HEK293 (cell line): ENCODE measurements around the gene CIROP.

Experiments
- CTCF ChIA-PET: fragments of 350-600 bp; formaldehyde crosslinking; extraction: SDS; loops from one replicate; lab custom pipeline; 2021; ENCODE audit warnings: antibody characterized with exemption; lab: Yijun Ruan, JAX
- POLR2A ChIA-PET: fragments of 300-600 bp; formaldehyde crosslinking; extraction: SDS; loops from one replicate; lab custom pipeline; 2020; ENCODE audit warnings: antibody characterized with exemption, inconsistent platforms; lab: Yijun Ruan, JAX
- H3K27ac ChIP-seq: fragments of 200-500 bp; sonication (Bioruptor generic); 2 replicates; pipeline ENCODE4 v1.5.1; 2014; ENCODE audit warnings: low read depth, low read length, control low read depth, inconsistent platforms; ENCODE audit errors: extremely low read depth
- H3K36me3 ChIP-seq, 2 experiments: fragments of 200-500 bp in 1 of 2; sonication (Bioruptor generic) in 1 of 2; 1 replicate in 1 of 2; 2 replicates in 1 of 2; pipeline ENCODE4 v1.5.1; 2014 to 2017; ENCODE audit warnings: inconsistent platforms in 2 of 2, low read length in 2 of 2; ENCODE audit not compliant: control insufficient read depth in 2 of 2, insufficient read depth in 1 of 2
- H3K4me1 ChIP-seq: fragments of 200-500 bp; sonication (Bioruptor generic); 2 replicates; pipeline ENCODE4 v1.5.1; 2014; ENCODE audit warnings: mild to moderate bottlenecking, low read length, inconsistent platforms; ENCODE audit not compliant: control insufficient read depth, insufficient read depth
- H3K4me3 ChIP-seq: 2 replicates; pipeline ENCODE4 v1.5.1; 2011; ENCODE audit warnings: low read depth, mild to moderate bottlenecking, control low read depth, low read length, moderate library complexity
- H3K9me3 ChIP-seq: fragments of 200-500 bp; sonication (Bioruptor generic); 2 replicates; pipeline ENCODE4 v1.5.1; 2014; ENCODE audit warnings: low read depth, low read length, inconsistent platforms; ENCODE audit not compliant: control insufficient read depth, insufficient read depth
- GLIS1 ChIP-seq: fragments of 450-650 bp; formaldehyde crosslinking; IDR thresholded peaks from 2 replicates; pipeline ENCODE4 v1.5.1; 2016; ENCODE audit warnings: missing biosample characterization, missing genetic modification characterization
- HOXC10 ChIP-seq: sonication (generic); formaldehyde crosslinking; IDR thresholded peaks from 2 replicates; pipeline ENCODE4 v1.8.1; 2023; ENCODE audit warnings: mild to moderate bottlenecking, missing genetic modification reagents
- MEIS1 ChIP-seq: sonication (generic); formaldehyde crosslinking; IDR thresholded peaks from 2 replicates; pipeline ENCODE4 v1.8.1; 2022; ENCODE audit warnings: missing genetic modification reagents, mild to moderate bottlenecking, borderline replicate concordance
- SALL2 ChIP-seq: fragments of 450-650 bp; formaldehyde crosslinking; IDR thresholded peaks from 2 replicates; pipeline ENCODE4 v1.5.0; 2017; ENCODE audit warnings: missing biosample characterization, mild to moderate bottlenecking, missing genetic modification characterization, borderline replicate concordance
- SP2 ChIP-seq: fragments of 450-650 bp; formaldehyde crosslinking; IDR thresholded peaks from 2 replicates; pipeline ENCODE4 v1.5.1; 2016; ENCODE audit warnings: missing biosample characterization, missing genetic modification characterization
- ZBTB1 ChIP-seq: fragments of 450-650 bp; formaldehyde crosslinking; IDR thresholded peaks from 2 replicates; pipeline ENCODE4 v1.5.1; 2016; ENCODE audit warnings: missing biosample characterization, missing genetic modification characterization
- ZBTB8A ChIP-seq: fragments of 450-650 bp; formaldehyde crosslinking; IDR thresholded peaks from 2 replicates; pipeline ENCODE4 v1.5.1; 2016; ENCODE audit warnings: missing biosample characterization, missing genetic modification characterization
- ZFP37 ChIP-seq: fragments of 450-650 bp; formaldehyde crosslinking; IDR thresholded peaks from 2 replicates; pipeline ENCODE4 v1.5.1; 2016; ENCODE audit warnings: missing biosample characterization, missing genetic modification characterization
- ZFP69B ChIP-seq: fragments of 450-650 bp; formaldehyde crosslinking; IDR thresholded peaks from 2 replicates; pipeline ENCODE4 v1.5.1; 2016; ENCODE audit warnings: missing biosample characterization, missing genetic modification characterization
- ZNF202 ChIP-seq: fragments of 450-650 bp; formaldehyde crosslinking; IDR thresholded peaks from 2 replicates; pipeline ENCODE4 v1.5.1; 2016; ENCODE audit warnings: missing biosample characterization, missing genetic modification characterization, borderline replicate concordance
- ZNF843 ChIP-seq: fragments of 450-650 bp; formaldehyde crosslinking; IDR thresholded peaks from 2 replicates; pipeline ENCODE4 v1.5.1; 2016; ENCODE audit warnings: missing biosample characterization, missing genetic modification characterization
- TF ChIP-seq, protein P1 (sequence below): fragments of 450-650 bp; formaldehyde crosslinking; IDR thresholded peaks from 2 replicates; pipeline ENCODE4 v1.5.1; 2017; ENCODE audit warnings: missing biosample characterization, mild to moderate bottlenecking, missing genetic modification characterization, moderate library complexity
- TF ChIP-seq, protein P2 (sequence below): fragments of 450-650 bp; formaldehyde crosslinking; IDR thresholded peaks from 2 replicates; pipeline ENCODE4 v1.5.1; 2017; ENCODE audit warnings: missing biosample characterization, missing genetic modification characterization
- TF ChIP-seq, protein P3 (sequence below): fragments of 450-650 bp; formaldehyde crosslinking; IDR thresholded peaks from 2 replicates; pipeline ENCODE4 v1.5.1; 2016; ENCODE audit warnings: missing biosample characterization, missing genetic modification characterization, low read depth
- TF ChIP-seq, protein P4 (sequence below): fragments of 450-650 bp; formaldehyde crosslinking; IDR thresholded peaks from 2 replicates; pipeline ENCODE4 v1.5.1; 2016; ENCODE audit warnings: missing biosample characterization, missing genetic modification characterization
- TF ChIP-seq, protein P5 (sequence below): fragments of 450-650 bp; formaldehyde crosslinking; IDR thresholded peaks from 2 replicates; pipeline ENCODE4 v1.5.1; 2016; ENCODE audit warnings: missing biosample characterization, missing genetic modification characterization
- TF ChIP-seq, protein P6 (sequence below): fragments of 450-650 bp; formaldehyde crosslinking; IDR thresholded peaks from 2 replicates; pipeline ENCODE4 v1.5.1; 2016; ENCODE audit warnings: missing biosample characterization, missing genetic modification characterization
- TF ChIP-seq, protein P7 (sequence below): fragments of 450-650 bp; formaldehyde crosslinking; IDR thresholded peaks from 2 replicates; pipeline ENCODE4 v1.5.1; 2017; ENCODE audit warnings: missing biosample characterization, missing genetic modification characterization

CIROP gene

DNA sequence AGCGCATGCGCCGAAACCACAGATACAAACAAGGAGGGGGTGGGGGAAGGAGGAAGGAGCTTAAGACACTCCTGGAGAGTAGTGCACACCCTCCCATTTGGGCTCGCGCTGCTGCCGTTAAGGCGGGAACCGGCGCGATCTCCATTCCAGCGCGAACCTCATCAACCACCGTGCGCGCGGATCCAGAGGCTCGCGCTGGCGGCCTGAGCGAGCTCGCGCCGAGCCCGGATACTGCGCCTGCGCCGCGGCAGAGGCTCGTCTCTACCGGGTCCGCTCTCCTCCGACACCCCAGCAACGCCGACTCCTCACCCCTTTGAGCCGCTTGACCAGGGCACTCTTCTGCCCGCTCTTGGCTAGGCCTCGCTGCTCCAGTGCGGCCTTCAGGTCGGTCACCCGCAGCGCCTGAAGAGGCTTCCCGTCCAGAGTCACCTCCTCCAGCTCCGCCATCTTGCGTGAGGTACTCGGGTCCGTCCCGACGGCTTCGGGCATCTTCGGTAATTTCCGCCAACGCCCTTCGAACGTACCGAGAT is 10.1 kb downstream of the CIROP start, which contains the start of gene ACIN1 (continued):
- TF ChIP-seq ZBTB1 (tag by site-specific recombination) = 0 out of 2 replicates have a peak, but pooled peaks have one; percentile 24
- TF ChIP-seq, protein P1, sequence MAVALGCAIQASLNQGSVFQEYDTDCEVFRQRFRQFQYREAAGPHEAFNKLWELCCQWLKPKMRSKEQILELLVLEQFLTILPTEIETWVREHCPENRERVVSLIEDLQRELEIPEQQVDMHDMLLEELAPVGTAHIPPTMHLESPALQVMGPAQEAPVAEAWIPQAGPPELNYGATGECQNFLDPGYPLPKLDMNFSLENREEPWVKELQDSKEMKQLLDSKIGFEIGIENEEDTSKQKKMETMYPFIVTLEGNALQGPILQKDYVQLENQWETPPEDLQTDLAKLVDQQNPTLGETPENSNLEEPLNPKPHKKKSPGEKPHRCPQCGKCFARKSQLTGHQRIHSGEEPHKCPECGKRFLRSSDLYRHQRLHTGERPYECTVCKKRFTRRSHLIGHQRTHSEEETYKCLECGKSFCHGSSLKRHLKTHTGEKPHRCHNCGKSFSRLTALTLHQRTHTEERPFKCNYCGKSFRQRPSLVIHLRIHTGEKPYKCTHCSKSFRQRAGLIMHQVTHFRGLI (tag by site-specific recombination) = peak; percentile 9; the same call in 1 of the 2 replicates
- 0 out of 2 replicates have a peak, but pooled peaks have one; percentile 41 for TF ChIP-seq ZNF843
- TF ChIP-seq ZFP69B = peak; percentile 76

DNA sequence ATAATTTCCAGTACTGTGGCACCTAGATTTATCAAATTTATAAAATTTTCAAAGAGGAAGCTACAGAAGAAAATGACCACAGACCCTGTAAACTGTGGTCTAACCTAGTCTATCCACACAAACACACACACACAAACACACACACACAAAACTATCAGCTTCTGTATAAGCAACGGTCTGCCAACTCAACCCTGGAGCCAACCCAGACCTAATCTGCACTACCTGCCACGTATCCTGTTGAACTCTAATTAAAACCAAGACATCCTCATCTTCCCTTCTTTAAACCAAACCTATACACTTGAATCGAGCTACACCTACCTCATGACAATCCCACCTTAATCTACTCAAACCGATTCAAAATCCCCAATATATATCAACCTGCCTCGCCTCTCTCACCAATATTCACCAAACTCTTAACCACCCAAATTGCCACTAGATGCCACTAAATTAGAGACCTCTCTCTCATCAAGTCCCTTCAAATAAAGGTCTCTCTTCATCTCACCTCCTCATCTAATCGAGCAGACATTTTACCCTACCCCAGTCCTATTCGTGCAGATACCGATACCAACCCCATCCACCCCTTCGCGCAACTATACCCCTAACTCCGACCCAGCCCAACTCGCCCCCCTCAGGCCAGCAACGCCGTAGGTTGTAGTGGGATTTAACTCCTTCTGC is 10.7 kb downstream of the CIROP start:
- POLR2A ChIA-PET = interaction anchor here (0.6 to 3.3 kb wide), 25 partner anchors 9 to 1047 kb away, joined by 3 to 48 read pairs (median 7); partner anchors contain the start of genes AJUBA, BCL2L2, CIROP and DAD1
- Histone ChIP-seq H3K9me3 (no peaks in the 10 kb centered on the region), H3K4me3 (peak overlapping the region; percentile 97), H3K27ac (peak overlapping the region; percentile 92; the same call in 1 of the 2 replicates), H3K36me3 (peaks cover 38 to 65% of the 10 kb centered on the region in 2 experiments), H3K4me1 (peaks cover 10% of the 10 kb centered on the region; the same call in 1 of the 2 replicates)
- CTCF ChIA-PET = interaction anchor here (0.6 to 3.7 kb wide), 13 partner anchors 13 to 121 kb away, joined by 3 to 36 read pairs (median 7); partner anchors contain the start of gene CEBPE
- TF ChIP-seq ZNF202 = no peak
- TF ChIP-seq, protein P2, sequence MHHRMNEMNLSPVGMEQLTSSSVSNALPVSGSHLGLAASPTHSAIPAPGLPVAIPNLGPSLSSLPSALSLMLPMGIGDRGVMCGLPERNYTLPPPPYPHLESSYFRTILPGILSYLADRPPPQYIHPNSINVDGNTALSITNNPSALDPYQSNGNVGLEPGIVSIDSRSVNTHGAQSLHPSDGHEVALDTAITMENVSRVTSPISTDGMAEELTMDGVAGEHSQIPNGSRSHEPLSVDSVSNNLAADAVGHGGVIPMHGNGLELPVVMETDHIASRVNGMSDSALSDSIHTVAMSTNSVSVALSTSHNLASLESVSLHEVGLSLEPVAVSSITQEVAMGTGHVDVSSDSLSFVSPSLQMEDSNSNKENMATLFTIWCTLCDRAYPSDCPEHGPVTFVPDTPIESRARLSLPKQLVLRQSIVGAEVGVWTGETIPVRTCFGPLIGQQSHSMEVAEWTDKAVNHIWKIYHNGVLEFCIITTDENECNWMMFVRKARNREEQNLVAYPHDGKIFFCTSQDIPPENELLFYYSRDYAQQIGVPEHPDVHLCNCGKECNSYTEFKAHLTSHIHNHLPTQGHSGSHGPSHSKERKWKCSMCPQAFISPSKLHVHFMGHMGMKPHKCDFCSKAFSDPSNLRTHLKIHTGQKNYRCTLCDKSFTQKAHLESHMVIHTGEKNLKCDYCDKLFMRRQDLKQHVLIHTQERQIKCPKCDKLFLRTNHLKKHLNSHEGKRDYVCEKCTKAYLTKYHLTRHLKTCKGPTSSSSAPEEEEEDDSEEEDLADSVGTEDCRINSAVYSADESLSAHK = no peak
- TF ChIP-seq HOXC10 (CRISPR knock-in tag) = no peak
- no peak for TF ChIP-seq MEIS1 (CRISPR knock-in tag)
- TF ChIP-seq, protein P3, sequence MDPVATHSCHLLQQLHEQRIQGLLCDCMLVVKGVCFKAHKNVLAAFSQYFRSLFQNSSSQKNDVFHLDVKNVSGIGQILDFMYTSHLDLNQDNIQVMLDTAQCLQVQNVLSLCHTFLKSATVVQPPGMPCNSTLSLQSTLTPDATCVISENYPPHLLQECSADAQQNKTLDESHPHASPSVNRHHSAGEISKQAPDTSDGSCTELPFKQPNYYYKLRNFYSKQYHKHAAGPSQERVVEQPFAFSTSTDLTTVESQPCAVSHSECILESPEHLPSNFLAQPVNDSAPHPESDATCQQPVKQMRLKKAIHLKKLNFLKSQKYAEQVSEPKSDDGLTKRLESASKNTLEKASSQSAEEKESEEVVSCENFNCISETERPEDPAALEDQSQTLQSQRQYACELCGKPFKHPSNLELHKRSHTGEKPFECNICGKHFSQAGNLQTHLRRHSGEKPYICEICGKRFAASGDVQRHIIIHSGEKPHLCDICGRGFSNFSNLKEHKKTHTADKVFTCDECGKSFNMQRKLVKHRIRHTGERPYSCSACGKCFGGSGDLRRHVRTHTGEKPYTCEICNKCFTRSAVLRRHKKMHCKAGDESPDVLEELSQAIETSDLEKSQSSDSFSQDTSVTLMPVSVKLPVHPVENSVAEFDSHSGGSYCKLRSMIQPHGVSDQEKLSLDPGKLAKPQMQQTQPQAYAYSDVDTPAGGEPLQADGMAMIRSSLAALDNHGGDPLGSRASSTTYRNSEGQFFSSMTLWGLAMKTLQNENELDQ (tag by site-specific recombination) = no peak
- TF ChIP-seq GLIS1 (tag by site-specific recombination) = 0 out of 2 replicates have a peak, but pooled peaks have one; percentile 4
- TF ChIP-seq, protein P4, sequence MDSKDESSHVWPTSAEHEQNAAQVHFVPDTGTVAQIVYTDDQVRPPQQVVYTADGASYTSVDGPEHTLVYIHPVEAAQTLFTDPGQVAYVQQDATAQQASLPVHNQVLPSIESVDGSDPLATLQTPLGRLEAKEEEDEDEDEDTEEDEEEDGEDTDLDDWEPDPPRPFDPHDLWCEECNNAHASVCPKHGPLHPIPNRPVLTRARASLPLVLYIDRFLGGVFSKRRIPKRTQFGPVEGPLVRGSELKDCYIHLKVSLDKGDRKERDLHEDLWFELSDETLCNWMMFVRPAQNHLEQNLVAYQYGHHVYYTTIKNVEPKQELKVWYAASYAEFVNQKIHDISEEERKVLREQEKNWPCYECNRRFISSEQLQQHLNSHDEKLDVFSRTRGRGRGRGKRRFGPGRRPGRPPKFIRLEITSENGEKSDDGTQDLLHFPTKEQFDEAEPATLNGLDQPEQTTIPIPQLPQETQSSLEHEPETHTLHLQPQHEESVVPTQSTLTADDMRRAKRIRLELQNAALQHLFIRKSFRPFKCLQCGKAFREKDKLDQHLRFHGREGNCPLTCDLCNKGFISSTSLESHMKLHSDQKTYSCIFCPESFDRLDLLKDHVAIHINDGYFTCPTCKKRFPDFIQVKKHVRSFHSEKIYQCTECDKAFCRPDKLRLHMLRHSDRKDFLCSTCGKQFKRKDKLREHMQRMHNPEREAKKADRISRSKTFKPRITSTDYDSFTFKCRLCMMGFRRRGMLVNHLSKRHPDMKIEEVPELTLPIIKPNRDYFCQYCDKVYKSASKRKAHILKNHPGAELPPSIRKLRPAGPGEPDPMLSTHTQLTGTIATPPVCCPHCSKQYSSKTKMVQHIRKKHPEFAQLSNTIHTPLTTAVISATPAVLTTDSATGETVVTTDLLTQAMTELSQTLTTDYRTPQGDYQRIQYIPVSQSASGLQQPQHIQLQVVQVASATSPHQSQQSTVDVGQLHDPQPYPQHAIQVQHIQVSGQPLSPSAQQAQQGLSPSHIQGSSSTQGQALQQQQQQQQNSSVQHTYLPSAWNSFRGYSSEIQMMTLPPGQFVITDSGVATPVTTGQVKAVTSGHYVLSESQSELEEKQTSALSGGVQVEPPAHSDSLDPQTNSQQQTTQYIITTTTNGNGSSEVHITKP (tag by site-specific recombination) = peak; percentile 62; the same call in 1 of the 2 replicates
- no peak for TF ChIP-seq SALL2 (tag by site-specific recombination)
- TF ChIP-seq SP2 (tag by site-specific recombination) = no peak
- no peak for TF ChIP-seq ZBTB8A (tag by site-specific recombination)
- TF ChIP-seq, protein P5, sequence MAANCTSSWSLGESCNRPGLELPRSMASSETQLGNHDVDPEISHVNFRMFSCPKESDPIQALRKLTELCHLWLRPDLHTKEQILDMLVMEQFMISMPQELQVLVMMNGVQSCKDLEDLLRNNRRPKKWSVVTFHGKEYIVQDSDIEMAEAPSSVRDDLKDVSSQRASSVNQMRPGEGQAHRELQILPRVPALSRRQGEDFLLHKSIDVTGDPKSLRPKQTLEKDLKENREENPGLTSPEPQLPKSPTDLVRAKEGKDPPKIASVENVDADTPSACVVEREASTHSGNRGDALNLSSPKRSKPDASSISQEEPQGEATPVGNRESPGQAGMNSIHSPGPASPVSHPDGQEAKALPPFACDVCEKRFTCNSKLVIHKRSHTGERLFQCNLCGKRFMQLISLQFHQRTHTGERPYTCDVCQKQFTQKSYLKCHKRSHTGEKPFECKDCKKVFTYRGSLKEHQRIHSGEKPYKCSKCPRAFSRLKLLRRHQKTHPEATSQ (tag by site-specific recombination) = no peak
- TF ChIP-seq, protein P6, sequence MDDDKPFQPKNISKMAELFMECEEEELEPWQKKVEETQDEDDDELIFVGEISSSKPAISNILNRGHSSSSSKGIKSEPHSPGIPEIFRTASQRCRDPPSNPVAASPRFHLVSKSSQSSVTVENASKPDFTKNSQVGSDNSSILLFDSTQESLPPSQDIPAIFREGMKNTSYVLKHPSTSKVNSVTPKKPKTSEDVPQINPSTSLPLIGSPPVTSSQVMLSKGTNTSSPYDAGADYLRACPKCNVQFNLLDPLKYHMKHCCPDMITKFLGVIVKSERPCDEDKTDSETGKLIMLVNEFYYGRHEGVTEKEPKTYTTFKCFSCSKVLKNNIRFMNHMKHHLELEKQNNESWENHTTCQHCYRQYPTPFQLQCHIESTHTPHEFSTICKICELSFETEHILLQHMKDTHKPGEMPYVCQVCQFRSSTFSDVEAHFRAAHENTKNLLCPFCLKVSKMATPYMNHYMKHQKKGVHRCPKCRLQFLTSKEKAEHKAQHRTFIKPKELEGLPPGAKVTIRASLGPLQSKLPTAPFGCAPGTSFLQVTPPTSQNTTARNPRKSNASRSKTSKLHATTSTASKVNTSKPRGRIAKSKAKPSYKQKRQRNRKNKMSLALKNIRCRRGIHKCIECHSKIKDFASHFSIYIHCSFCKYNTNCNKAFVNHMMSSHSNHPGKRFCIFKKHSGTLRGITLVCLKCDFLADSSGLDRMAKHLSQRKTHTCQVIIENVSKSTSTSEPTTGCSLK (tag by site-specific recombination) = no peak
- TF ChIP-seq ZFP37 (tag by site-specific recombination) = no peak
- TF ChIP-seq, protein P7, sequence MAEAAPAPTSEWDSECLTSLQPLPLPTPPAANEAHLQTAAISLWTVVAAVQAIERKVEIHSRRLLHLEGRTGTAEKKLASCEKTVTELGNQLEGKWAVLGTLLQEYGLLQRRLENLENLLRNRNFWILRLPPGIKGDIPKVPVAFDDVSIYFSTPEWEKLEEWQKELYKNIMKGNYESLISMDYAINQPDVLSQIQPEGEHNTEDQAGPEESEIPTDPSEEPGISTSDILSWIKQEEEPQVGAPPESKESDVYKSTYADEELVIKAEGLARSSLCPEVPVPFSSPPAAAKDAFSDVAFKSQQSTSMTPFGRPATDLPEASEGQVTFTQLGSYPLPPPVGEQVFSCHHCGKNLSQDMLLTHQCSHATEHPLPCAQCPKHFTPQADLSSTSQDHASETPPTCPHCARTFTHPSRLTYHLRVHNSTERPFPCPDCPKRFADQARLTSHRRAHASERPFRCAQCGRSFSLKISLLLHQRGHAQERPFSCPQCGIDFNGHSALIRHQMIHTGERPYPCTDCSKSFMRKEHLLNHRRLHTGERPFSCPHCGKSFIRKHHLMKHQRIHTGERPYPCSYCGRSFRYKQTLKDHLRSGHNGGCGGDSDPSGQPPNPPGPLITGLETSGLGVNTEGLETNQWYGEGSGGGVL (tag by site-specific recombination) = peak; percentile 68; the same call in 1 of the 2 replicates
